ENCODE data around the gene MYO18A.

Gene MYO18A

GRCh38 chr17:29074488-29074887, 105.7 kb downstream of the MYO18A start:
- ChIA-PET CTCF (interaction anchor here (1.1 to 2.5 kb wide), 2 partner anchors 37 to 42 kb away, joined by 5 to 9 read pairs; no protein-coding TSS in a partner anchor), POLR2A (no interaction called here)
- Histone ChIP-seq H3K27ac (ENCODE audit: extremely low read depth, low read depth, low read length) (no peak overlapping the region), H3K36me3 (ENCODE audit: control insufficient read depth in 2 of 2, insufficient read depth in 1 of 2, low read length in 2 of 2) (peaks cover 0 to 20% of the 10 kb centered on the region in 2 experiments; a peak in 1 of 3 replicates), H3K4me1 (ENCODE audit: control insufficient read depth, insufficient read depth, low read length) (no peaks in the 10 kb centered on the region; the same call in 1 of the 2 replicates), H3K4me3 (ENCODE audit: low read depth, low read length) (no peak overlapping the region), H3K9me3 (ENCODE audit: control insufficient read depth, insufficient read depth, low read depth, low read length) (no peaks in the 10 kb centered on the region)
- TF ChIP-seq ZNF585B (tag by site-specific recombination; IDR thresholded peaks at IDR 0.05) = no peak
- TF ChIP-seq ZNF169 (tag by site-specific recombination; IDR thresholded peaks at IDR 0.05) = no peak
- no peak for TF ChIP-seq ZNF514 (tag by site-specific recombination; IDR thresholded peaks at IDR 0.05)
- no peak for TF ChIP-seq KLF10 (tag by site-specific recombination; IDR thresholded peaks at IDR 0.05)
- TF ChIP-seq ZNF280C (tag by site-specific recombination; IDR thresholded peaks at IDR 0.05) = no peak
- no peak for TF ChIP-seq ZNF670 (tag by site-specific recombination; IDR thresholded peaks at IDR 0.05; ENCODE audit: low read depth)
- TF ChIP-seq ZNF311 (tag by site-specific recombination; IDR thresholded peaks at IDR 0.05; ENCODE audit: borderline replicate concordance) = no peak
- no peak for TF ChIP-seq ZNF701 (tag by site-specific recombination; IDR thresholded peaks at IDR 0.05)
- no peak for TF ChIP-seq ZNF2 (tag by site-specific recombination; IDR thresholded peaks at IDR 0.05)
- TF ChIP-seq ZNF112 (tag by site-specific recombination; IDR thresholded peaks at IDR 0.05) = no peak
- no peak for TF ChIP-seq ZNF830 (tag by site-specific recombination; IDR thresholded peaks at IDR 0.05; ENCODE audit: low read depth)
- TF ChIP-seq ZNF354C (tag by site-specific recombination; IDR thresholded peaks at IDR 0.05; ENCODE audit: borderline replicate concordance, low read depth) = no peak
- TF ChIP-seq ZNF174 (tag by site-specific recombination; IDR thresholded peaks at IDR 0.05) = no peak
- no peak for TF ChIP-seq ZNF610 (tag by site-specific recombination; IDR thresholded peaks at IDR 0.05; ENCODE audit: borderline replicate concordance)
- no peak for TF ChIP-seq ZNF202 (tag by site-specific recombination; IDR thresholded peaks at IDR 0.05; ENCODE audit: borderline replicate concordance)

- no peak overlapping the region for H3K27ac ChIP-seq (ENCODE audit: extremely low read depth, low read depth, low read length)
- H3K9me3 ChIP-seq (ENCODE audit: control insufficient read depth, insufficient read depth, low read depth, low read length) = no peaks in the 10 kb centered on the region
- TF ChIP-seq, protein P1, sequence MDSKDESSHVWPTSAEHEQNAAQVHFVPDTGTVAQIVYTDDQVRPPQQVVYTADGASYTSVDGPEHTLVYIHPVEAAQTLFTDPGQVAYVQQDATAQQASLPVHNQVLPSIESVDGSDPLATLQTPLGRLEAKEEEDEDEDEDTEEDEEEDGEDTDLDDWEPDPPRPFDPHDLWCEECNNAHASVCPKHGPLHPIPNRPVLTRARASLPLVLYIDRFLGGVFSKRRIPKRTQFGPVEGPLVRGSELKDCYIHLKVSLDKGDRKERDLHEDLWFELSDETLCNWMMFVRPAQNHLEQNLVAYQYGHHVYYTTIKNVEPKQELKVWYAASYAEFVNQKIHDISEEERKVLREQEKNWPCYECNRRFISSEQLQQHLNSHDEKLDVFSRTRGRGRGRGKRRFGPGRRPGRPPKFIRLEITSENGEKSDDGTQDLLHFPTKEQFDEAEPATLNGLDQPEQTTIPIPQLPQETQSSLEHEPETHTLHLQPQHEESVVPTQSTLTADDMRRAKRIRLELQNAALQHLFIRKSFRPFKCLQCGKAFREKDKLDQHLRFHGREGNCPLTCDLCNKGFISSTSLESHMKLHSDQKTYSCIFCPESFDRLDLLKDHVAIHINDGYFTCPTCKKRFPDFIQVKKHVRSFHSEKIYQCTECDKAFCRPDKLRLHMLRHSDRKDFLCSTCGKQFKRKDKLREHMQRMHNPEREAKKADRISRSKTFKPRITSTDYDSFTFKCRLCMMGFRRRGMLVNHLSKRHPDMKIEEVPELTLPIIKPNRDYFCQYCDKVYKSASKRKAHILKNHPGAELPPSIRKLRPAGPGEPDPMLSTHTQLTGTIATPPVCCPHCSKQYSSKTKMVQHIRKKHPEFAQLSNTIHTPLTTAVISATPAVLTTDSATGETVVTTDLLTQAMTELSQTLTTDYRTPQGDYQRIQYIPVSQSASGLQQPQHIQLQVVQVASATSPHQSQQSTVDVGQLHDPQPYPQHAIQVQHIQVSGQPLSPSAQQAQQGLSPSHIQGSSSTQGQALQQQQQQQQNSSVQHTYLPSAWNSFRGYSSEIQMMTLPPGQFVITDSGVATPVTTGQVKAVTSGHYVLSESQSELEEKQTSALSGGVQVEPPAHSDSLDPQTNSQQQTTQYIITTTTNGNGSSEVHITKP (tag by site-specific recombination; IDR thresholded peaks at IDR 0.05) = peak; percentile 78
- no peak for TF ChIP-seq PRDM2 (tag by site-specific recombination; IDR thresholded peaks at IDR 0.05; ENCODE audit: borderline replicate concordance)
- peaks cover 0 to 12% of the 10 kb centered on the region in 2 experiments; a peak in 1 of 3 replicates for H3K36me3 ChIP-seq (ENCODE audit: control insufficient read depth in 2 of 2, insufficient read depth in 1 of 2, low read length in 2 of 2)
- H3K4me1 ChIP-seq (ENCODE audit: control insufficient read depth, insufficient read depth, low read length) = no peaks in the 10 kb centered on the region
- CTCF ChIA-PET = interaction anchor here (0.5 kb wide), 1 partner anchor 21 kb away, joined by 3 read pairs; no protein-coding TSS in a partner anchor
- H3K4me3 ChIP-seq (ENCODE audit: low read depth, low read length) = no peak overlapping the region
- POLR2A ChIA-PET = interaction anchor here (0.6 kb wide), 1 partner anchor 13 kb away, joined by 4 read pairs; no protein-coding TSS in a partner anchor
Measured at GRCh38 chr17:29073520-29073919, 106.7 kb downstream of the MYO18A start.

Measured in HEK293 (cell line).